H1 (cell line): ENCODE measurements around the gene TREM1. TPM values are rescaled to one million over a fixed set of nuclear protein-coding genes. Genes with fewer than 3 reads are reported as not detected.

Source experiments
- ATF2 ChIP-seq: IDR thresholded peaks from 2 replicates; pipeline ENCODE4 v1.6.1; 2012; ENCODE audit warnings: low read length, inconsistent platforms
- BRCA1 ChIP-seq: IDR thresholded peaks from 2 replicates; pipeline ENCODE4 v1.6.1; 2012; ENCODE audit warnings: low read depth, low read length, improper control_type of control experiment
- FOSL1 ChIP-seq: IDR thresholded peaks from 2 replicates; pipeline ENCODE4 v1.6.1; 2011; ENCODE audit warnings: mild to moderate bottlenecking, low read depth, low read length, moderate library complexity; ENCODE audit not compliant: insufficient read depth
- KDM1A ChIP-seq: fragments of 200-600, 300-600 bp; sonication (generic); IDR thresholded peaks from 2 replicates; pipeline ENCODE4 v1.7.1; 2016; ENCODE audit warnings: mild to moderate bottlenecking, low read length, borderline replicate concordance
- KDM5A ChIP-seq: fragments of 200-600 bp; IDR thresholded peaks from 2 replicates; pipeline ENCODE4 v1.7.1; 2012; ENCODE audit warnings: mild to moderate bottlenecking, low read length, inconsistent platforms, mixed read lengths
- TBP ChIP-seq: IDR thresholded peaks from 2 replicates; pipeline ENCODE4 v1.6.1; 2011; ENCODE audit warnings: low read depth, low read length, improper control_type of control experiment
- YY1 ChIP-seq: IDR thresholded peaks from 2 replicates; pipeline ENCODE4 v1.6.1; 2011; ENCODE audit warnings: low read depth, mild to moderate bottlenecking, low read length
- polyA plus RNA-seq, 7 experiments: library from polyadenylated mRNA; depleted of rRNA in 3 of 7; stranded (reverse) in 5 of 7; unstranded in 2 of 7; fragments of >200 nt in 5 of 7; fragments of 200-250 nt in 2 of 7; gene quantifications; 1 replicate in 5 of 7; 2 replicates in 1 of 7; 4 replicates in 1 of 7; pipeline versions ENCODE4 v1.2.1 to v1.2.3, GENCODE V29; 2011 to 2013; ENCODE audit warnings: missing spikeins in 2 of 7, mixed read lengths in 2 of 7
- total RNA-seq: library from RNA; stranded (reverse); fragmentation: NEBNext Ultra II Directional; extraction: Animal tissue kit (Norgen Biotek cat#: 25700); gene quantifications from 2 replicates; pipeline ENCODE4 v1.2.1, GENCODE V29; 2021

Gene TREM1
- total and polyA plus RNA-seq, 2 of the 8 experiments (the other 6 are each of a cell fraction or from before 2014, with no cell fraction given): not detected

GRCh38 chr6:41258196-41258493, 28.3 kb downstream of the TREM1 start (continued):
- no peak for TF ChIP-seq KDM1A
- no peak for TF ChIP-seq KDM5A
- TF ChIP-seq TBP: no peak
- TF ChIP-seq FOSL1: no peak
- TF ChIP-seq YY1: no peak
- no peak for TF ChIP-seq BRCA1
- TF ChIP-seq ATF2: no peak
